H1 (cell line): Measurements from ENCODE around the gene BGLAP. TPM values are rescaled to one million over a fixed set of nuclear protein-coding genes. Genes with fewer than 3 reads are reported as not detected.

Source experiments
- GABPA ChIP-seq: IDR thresholded peaks from 2 replicates; pipeline ENCODE4 v1.6.1; 2011; ENCODE audit warnings: mild to moderate bottlenecking, low read length, moderate library complexity, borderline replicate concordance; ENCODE audit not compliant: insufficient read depth
- MAX ChIP-seq: IDR thresholded peaks from 2 replicates; pipeline ENCODE4 v1.6.1; 2012; ENCODE audit warnings: inconsistent platforms
- polyA plus RNA-seq, 7 experiments: library from polyadenylated mRNA; depleted of rRNA in 3 of 7; stranded (reverse) in 5 of 7; unstranded in 2 of 7; fragments of >200 nt in 5 of 7; fragments of 200-250 nt in 2 of 7; gene quantifications; 1 replicate in 5 of 7; 2 replicates in 1 of 7; 4 replicates in 1 of 7; pipeline versions ENCODE4 v1.2.1 to v1.2.3, GENCODE V29; 2011 to 2013; ENCODE audit warnings: missing spikeins in 2 of 7, mixed read lengths in 2 of 7
- total RNA-seq: library from RNA; stranded (reverse); fragmentation: NEBNext Ultra II Directional; extraction: Animal tissue kit (Norgen Biotek cat#: 25700); gene quantifications from 2 replicates; pipeline ENCODE4 v1.2.1, GENCODE V29; 2021

BGLAP gene
- total and polyA plus RNA-seq, 2 of the 8 experiments (the other 6 are each of a cell fraction or from before 2014, with no cell fraction given): 1.2 to 1.5 TPM

- no peak for TF ChIP-seq MAX
- no peak for TF ChIP-seq GABPA
These were observed at the start of gene BGLAP (continued) for GRCh38 chr1:156241926-156242325.
